GM10847 (cell line): Measurements from ENCODE around the gene SLC6A20.

Experiments used
- POLR2A ChIP-seq: IDR thresholded peaks from 2 replicates; pipeline ENCODE4 v1.6.1; 2011; ENCODE audit not compliant: insufficient read length; ENCODE audit errors: extremely low read depth

Gene SLC6A20

GRCh38 chr3:45758871-45759270 lies 37.5 kb downstream of the SLC6A20 start:
- no peak for TF ChIP-seq POLR2A

- TF ChIP-seq POLR2A = no peak
Measured at GRCh38 chr3:45756055-45756454, 40.3 kb downstream of the SLC6A20 start.

DNA sequence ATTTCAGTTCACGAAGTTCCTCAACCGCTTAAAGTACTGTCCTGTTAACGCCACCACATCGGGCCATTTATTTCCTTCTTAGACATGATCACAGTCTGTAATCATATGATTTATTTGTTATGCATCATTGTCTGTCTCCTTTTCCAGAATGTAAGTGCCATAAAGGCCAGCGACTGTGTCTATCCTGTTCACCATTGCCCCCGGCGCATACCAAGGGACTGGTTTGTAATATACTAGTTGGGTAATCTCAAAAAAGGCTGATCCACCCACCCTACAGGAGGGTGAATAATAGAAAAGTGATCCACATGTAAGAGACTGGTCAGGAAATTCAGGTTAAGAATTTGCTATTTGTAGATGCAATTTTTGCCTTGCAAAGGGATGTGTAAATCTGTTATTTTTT lies 41.9 kb downstream of the SLC6A20 start:
- no peak for TF ChIP-seq POLR2A

DNA sequence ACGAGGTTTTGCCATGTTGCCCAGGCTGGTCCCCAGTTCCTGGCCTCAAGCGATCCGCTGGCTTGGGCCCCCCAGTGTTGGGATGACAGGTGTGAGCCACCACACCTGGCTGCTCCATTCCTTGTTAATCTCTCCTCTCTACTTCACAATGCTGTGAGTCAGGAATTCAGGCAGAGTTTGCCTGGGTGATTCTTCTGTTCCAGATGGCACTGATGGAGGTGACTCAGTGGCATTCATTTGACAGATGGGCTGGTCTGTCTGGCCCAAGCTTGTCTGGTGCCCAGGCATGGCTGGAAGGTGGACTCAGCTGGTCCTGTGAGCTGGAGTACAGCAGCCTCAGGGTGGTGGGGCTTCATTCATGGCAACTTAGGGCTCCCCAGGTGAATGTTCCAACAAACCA lies 43.2 kb downstream of the SLC6A20 start:
- TF ChIP-seq POLR2A = no peak

- no peak for TF ChIP-seq POLR2A
Measured at GRCh38 chr3:45751537-45752242, 44.6 kb downstream of the SLC6A20 start.

DNA sequence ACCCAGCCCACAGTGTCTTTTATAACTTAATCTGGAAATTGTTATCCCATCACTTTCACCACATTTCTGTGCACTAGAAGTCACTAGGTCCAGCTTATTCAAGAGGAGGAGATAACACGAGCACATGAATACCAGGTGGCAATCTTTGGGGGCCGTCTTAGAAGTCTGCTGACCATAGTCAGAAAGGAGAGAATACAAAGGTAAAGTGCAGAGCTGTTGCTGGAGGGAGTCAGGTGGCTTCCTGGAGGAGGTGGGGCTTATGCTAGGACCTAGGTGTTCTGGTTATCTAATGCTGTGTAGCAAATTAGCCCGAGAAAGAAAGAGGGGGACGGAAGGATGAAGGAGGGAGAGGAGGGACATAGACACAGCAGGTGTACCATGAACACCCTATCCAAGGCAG lies 46.5 kb downstream of the SLC6A20 start:
- TF ChIP-seq POLR2A = no peak

DNA sequence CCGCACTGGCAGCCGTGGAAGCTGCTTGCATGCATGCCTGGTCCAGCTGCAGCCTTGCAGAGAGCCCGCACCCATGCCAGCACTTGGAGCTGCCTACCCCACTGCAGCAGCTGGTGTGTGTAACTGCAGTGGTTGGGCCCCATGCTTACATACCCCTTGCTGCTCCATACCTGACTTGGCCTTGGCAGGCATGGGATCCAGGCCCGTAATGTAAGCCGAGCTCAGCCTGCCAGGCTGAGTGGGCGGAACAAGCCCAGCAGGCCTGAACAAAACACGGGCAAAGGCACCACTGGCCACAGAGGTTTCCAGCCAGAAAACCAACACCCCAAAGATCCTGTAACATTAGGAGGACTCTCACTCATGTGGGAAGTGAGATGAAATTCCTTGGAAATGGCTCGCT lies 48.3 kb downstream of the SLC6A20 start:
- TF ChIP-seq POLR2A = no peak

- TF ChIP-seq POLR2A = no peak
Measured at GRCh38 chr3:45746777-45747622, 49.3 kb downstream of the SLC6A20 start.

DNA sequence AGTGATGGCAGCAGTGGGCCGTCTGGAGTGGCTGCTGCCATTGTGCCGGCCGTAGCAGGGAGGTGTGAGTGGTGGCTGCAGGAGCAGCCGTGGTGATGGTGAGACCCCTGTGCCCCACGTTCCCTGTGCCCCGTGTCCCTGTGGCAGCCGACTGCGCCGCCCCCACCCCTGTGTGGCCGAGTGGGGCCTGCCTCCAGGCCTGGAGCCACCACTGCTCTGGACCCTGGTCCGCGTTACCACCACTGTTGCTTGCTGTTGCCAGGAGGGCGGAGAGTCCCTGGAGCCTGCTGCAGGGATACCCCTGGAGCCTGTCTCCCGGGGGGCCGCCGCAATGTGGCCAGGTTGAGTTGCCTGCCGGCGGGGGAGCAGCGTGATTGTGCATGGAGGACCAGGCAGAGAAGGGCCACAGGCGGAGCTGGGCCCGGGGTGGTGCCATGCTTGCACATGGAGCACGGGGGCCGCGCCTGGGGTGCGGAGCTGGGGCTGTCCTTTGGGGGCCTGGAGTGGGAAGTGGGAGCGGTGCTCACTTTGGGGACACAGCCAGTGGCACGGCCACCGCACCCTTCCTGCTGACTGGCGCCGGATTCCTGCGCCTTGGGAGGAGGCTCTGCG lies 50.1 kb downstream of the SLC6A20 start:
- TF ChIP-seq POLR2A = no peak

DNA sequence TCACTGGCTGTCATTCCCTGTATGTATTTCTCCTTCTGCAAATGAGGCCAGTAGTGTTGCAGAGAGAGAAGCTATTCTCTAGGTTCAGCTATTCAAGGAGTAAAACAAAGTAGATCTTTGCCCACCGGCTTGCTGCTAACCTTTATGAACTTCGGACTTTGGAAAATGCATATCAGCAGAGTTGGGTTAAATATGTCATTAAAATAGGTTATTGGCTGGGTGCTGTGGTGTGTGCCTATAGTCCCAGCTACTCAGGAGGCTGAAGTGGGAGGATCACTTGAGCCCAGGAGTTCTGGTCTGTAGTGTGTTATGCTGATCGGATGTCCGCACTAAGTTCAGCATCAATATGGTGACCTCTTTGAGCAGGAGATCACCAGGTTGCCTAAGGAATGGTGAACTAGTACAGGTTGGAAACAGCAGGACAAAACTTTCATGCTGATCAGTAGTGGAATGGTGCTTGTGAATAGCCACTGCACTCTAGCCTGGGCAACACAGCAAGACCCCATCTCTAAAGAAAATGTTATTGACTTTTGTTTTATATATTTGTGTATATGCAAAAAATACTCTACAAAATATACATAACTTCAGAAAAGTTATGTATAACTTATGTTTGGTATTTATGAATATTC lies 53.8 kb downstream of the SLC6A20 start:
- no peak for TF ChIP-seq POLR2A

DNA sequence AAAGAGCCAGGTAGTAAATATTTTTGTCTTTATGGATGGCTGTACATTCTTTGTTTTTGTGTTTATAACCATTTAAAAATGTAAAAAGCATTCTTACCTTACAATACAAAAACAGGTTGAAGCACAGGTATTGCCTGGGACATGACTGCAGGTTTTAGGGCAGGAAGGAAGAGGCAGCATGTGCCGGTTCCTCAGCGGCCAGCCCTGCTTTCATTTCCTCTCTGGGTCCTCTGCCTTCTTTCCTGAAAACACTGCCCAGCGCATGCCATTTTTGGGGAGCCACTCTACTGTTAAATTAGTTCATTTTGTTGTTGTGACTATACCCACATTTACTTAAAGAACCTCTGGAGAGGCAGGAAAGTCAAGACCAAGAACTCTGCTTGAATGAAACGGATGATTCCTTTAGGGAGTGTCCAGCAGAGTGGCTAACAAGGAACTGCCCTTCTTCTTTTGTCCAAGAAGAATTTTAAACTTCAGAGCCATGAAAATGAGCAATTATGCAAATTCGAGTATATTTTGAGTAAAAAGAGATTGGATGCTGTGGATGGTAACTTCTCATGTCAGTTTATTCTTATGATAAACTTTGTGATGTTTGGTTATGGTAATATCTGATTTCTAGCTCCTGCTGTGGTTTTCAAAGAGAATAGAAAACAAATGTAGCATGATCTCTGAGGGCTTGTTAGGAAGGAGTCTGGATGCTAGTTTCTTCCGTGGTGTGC lies 54.4 kb downstream of the SLC6A20 start:
- TF ChIP-seq POLR2A = no peak

DNA sequence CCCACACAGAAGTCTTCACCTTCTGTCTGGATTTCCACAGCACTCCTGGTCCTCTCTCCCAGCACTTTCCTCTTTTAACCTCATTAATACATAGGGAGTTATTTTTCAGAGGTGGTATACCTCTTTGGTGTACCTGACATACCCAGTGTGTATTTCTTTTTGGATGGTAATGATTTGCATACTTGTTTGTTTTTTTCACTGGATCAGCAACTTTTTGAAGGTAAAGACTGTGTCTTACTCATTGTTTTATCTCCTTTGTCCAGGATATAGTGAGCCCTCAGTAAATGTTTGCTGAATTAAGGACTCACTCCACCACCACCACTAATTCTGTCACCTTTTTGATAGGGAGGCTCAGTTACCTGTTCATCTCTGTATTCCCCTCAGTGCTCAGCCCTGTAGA lies 55.1 kb downstream of the SLC6A20 start:
- no peak for TF ChIP-seq POLR2A

DNA sequence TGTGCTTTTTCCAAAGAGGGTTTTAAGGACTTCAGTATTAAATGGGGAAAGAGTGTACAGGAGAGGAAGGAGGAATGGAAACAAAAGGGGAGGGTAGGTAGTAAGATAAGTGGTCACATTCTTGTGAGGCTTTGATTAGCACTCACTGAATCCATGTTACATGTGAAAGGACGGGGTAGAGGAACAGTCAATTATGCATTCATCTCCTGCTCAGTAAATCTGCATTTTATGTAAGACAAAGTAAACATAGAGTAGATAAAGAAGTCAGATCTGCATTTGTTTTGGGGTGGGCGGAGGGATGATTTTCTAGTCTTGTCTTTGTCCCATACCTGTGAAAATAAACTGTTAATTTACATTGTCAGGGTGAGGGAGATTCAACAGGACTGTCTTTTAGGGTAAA lies 56.3 kb downstream of the SLC6A20 start:
- no peak for TF ChIP-seq POLR2A

DNA sequence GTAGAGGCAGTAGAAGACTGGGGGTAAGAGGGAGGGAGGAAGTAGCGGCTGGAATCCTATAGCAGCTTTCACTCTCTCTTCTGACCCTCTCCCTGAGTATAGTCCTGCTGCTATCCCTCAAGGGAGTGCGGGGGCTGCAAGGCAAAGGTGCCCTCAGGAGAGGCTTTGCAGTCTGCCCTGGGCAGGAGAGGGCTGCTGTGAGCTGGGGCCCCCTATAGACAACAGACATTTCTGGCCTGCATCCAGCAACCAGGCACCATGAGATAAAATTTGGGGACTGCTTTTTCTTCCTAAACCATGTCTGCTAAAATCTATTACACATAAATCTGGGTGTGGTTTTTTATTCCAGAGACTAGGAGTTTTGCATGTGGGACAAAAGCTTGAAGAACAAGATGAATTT lies 59.1 kb downstream of the SLC6A20 start:
- TF ChIP-seq POLR2A = no peak

- no peak for TF ChIP-seq POLR2A
Measured at GRCh38 chr3:45736707-45737106, 59.6 kb downstream of the SLC6A20 start.

DNA sequence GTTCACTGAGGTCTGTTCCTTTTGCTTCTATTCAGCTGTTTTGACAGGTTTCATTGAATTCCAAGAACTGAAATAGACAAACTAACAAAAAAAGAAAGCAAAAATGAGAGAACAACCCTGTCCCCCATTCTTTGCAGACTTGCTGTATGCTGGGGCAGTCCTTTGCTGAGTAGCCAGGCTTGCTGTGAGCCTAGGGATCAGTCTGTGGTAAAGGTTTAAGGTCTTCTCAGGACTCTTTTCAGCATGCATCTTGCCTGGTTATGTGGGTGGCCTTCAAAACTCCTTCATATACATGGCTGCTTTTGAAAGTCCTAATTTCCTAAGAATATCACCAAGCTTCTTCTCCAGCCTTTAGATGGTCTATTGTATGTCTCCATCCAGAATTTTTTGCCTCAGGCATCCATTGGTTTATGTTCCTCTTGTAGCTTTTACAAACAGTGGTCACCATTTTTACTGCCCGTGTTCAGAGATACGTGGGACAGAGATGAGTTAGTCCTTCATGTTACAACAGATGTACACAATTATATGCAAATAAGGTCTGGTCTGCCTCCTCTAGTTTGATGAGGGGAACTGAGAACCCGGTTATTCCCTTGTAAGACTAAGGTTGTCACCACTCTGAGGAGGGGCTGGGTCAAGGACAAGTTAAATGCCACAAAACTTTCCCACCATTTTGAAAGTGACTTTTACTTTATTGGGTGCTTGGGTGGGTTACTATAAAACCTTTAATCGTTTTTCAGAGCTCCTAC lies 65.8 kb downstream of the SLC6A20 start:
- TF ChIP-seq POLR2A = no peak
